ENCODE results near the gene HSPD1.

The HSPD1 gene

DNA sequence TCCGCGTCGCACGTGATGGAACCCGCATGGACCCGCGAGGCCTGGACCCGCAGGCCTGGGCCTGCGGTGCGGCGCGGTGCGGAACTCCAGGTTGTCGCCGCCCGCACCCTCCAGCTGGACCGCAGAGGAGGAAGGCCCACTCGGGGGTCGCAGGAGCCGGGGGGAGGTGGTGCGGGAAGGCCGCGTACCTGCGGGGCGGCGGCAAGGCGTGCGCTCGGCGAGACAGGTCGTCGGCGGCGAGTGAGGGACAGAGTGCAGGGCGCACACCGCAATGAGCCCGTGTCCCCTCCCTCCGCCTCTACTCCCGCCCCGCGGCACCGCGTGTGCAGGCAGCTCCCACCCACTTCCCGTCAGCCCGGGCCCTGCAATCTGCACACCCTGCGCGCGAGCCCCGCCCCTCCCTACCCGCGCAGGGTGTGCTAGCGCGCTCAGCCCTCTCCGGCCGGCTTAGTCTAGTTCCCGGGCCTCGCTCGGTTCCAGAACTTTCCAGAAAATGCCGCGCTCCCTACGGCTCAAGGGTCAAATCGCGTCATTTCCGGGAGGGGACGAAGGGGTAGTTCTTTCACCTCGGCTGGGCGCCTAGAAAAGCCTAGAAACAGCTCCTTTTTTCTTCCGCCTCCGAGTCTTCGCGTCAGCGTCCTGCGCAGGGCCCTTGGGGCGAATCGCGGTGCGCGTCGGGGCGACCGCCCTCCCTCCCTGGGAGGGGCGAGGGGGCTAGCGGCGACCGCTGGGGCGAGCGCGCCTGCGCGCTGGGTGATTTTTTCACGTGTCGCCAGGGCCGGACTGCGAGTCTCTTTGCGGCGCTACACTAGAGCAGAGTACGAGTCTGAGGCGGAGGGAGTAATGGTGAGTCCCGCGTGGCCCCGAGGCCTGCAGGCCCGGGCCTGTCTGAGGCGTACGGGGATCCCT lies at the start of gene HSPD1, which contains the start of gene HSPE1:
TSS of gene HSPD1 (minus strand) at position 247 of the 909 bp plus-strand sequence. CDS start 992 bp downstream, outside the sequence.
TSS of gene HSPE1 (plus strand) at position 786 of the 909 bp plus-strand sequence. CDS start at position 844, 58 bp downstream.
- POLR2A ChIA-PET, result interaction anchor here (0.5 to 2.1 kb wide), 13 partner anchors 9 to 288 kb away, joined by 3 to 22 read pairs (median 4); partner anchors contain the start of genes COQ10B, MARS2 and MOB4
- DNase-seq (ENCODE audit: extremely low spot score), result peak; percentile 96
- CTCF ChIA-PET, result interaction anchor here (0.6 to 3.3 kb wide), 5 partner anchors 9 to 76 kb away, joined by 3 to 13 read pairs (median 4); partner anchors contain the start of gene MOB4
- peak; percentile 77 for TF ChIP-seq CTCF (IDR thresholded peaks at IDR 0.05; ENCODE audit: control extremely low read depth, extremely low read depth, low read depth, missing control alignments)

DNA sequence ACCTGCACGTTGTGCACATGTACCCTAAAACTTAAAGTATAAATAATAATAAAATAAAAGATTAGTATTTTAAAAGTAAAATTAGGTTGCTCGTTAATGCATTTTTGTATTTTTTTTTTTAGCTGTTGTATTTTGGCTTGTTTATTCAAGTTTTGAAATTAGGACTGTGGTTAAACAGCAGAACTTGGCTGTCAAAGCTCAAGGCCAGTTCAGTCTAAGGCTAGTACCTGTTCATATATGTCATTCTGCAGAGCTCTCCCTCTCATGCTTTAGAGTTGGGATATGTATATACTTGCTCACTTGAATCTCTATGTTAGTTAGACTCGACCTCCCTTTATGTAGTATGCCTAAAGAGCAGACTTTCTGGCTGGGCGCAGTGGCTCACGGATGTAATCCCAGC lies 48.9 kb upstream of the HSPD1 start:
- ChIA-PET POLR2A (no interaction called here), CTCF (interaction anchor here (1.8 to 2.0 kb wide), 3 partner anchors 9 to 51 kb away, joined by 4 to 6 read pairs (median 4); no protein-coding TSS in a partner anchor)
- no peak for TF ChIP-seq CTCF (IDR thresholded peaks at IDR 0.05; ENCODE audit: control extremely low read depth, extremely low read depth, low read depth, missing control alignments)
- DNase-seq (ENCODE audit: extremely low spot score), result no peak

GRCh38 chr2:197547163-197547900 lies 47.7 kb upstream of the HSPD1 start:
- no peak for DNase-seq (ENCODE audit: extremely low spot score)
- ChIA-PET POLR2A (no interaction called here), CTCF (interaction anchor here (1.8 to 1.9 kb wide), 2 partner anchors 16 to 52 kb away, joined by 4 read pairs; no protein-coding TSS in a partner anchor)
- TF ChIP-seq CTCF (IDR thresholded peaks at IDR 0.05; ENCODE audit: control extremely low read depth, extremely low read depth, low read depth, missing control alignments), result no peak

GRCh38 chr2:197543206-197543605 lies 43.6 kb upstream of the HSPD1 start:
- ChIA-PET POLR2A (no interaction called here), CTCF (no interaction called here)
- DNase-seq (ENCODE audit: extremely low spot score), result no peak
- TF ChIP-seq CTCF (IDR thresholded peaks at IDR 0.05; ENCODE audit: control extremely low read depth, extremely low read depth, low read depth, missing control alignments), result no peak

DNA sequence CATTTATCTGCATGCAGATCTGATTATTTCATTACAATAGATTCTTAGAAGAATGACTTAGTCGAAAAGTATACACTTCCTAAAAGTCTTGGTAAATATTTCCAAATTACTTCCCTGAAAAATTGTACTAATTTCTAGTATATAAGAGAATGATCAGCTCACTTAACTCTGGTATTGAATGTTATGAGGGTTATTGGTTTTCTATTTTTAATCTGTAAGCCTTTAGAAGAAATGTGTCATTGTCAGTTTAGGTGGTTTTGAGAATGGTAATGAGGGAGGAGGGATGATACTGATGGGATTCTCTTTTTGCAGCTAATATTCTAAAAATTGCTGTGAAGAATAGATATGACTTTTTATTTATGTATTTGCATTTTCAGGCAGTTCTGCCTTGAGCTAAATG lies 40.1 kb upstream of the HSPD1 start:
- ChIA-PET CTCF (interaction anchor here (0.9 to 2.2 kb wide), 3 partner anchors 9 to 29 kb away, joined by 3 to 6 read pairs (median 4); no protein-coding TSS in a partner anchor), POLR2A (no interaction called here)
- no peak for TF ChIP-seq CTCF (IDR thresholded peaks at IDR 0.05; ENCODE audit: control extremely low read depth, extremely low read depth, low read depth, missing control alignments)
- no peak for DNase-seq (ENCODE audit: extremely low spot score)

GRCh38 chr2:197538412-197538811 lies 38.8 kb upstream of the HSPD1 start:
- TF ChIP-seq CTCF (IDR thresholded peaks at IDR 0.05; ENCODE audit: control extremely low read depth, extremely low read depth, low read depth, missing control alignments), result no peak
- CTCF ChIA-PET, result interaction anchor here (2.2 kb wide), 1 partner anchor 11 kb away, joined by 6 read pairs; no protein-coding TSS in a partner anchor
- POLR2A ChIA-PET, result no interaction called here
- no peak for DNase-seq (ENCODE audit: extremely low spot score)

Measured in GM10248 (cell line).